Epithelial cell of prostate (primary cell): ENCODE results near the gene WNT8B.

Experiments used
- DNase-seq: peaks from one replicate; pipeline ENCODE4 v3.0.0-alpha.2; 2011; ENCODE audit warnings: low read depth, low spot score
- H3K27ac ChIP-seq: fragments of 450-650 bp; 2 replicates; pipeline ENCODE4 v1.5.1; 2017; ENCODE audit warnings: mild to moderate bottlenecking

The WNT8B gene

DNA sequence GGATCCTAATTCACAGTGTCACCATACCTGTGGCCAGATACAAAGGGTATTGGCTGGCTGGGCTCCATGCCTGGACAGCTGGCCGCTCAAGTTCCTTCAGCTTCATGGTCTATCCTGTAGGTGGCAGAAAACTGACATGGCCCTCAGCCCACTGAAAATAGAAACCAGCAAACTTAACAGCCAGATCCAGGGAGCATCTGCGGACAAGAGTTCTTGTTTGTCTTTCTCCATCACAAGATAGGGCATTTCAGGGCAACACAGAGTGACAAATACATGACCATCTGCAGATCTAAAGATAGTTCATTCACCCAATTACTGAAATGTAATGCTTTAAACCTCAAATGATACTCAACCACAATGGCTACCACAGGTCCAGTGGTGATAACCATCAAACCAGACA lies 54.0 kb downstream of the WNT8B start:
- no peak overlapping the region for H3K27ac ChIP-seq
- DNase-seq = no peak

DNA sequence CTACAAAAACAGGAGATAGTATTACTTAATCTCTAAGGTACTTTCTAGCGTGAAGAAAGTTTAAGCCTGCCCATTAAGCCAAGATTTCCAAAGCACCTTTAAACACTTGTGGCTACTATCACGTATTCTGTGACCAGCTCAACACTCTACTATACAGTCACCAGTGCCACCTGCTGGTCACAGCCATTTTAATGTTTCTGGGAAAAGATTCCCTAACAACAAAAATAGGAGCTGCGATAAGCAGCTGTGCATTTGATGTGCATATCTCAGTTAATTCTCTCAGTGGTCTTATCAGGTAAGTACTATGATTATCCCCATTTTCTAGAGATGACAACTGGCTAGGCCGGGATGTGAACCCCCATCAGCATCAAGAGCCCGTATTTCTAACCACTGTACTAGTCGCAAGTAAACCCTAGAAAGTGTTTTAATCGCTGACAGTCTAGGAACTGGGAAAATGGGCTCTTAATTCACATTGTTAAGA lies 56.0 kb downstream of the WNT8B start:
- DNase-seq = no peak
- H3K27ac ChIP-seq = no peak overlapping the region

DNA sequence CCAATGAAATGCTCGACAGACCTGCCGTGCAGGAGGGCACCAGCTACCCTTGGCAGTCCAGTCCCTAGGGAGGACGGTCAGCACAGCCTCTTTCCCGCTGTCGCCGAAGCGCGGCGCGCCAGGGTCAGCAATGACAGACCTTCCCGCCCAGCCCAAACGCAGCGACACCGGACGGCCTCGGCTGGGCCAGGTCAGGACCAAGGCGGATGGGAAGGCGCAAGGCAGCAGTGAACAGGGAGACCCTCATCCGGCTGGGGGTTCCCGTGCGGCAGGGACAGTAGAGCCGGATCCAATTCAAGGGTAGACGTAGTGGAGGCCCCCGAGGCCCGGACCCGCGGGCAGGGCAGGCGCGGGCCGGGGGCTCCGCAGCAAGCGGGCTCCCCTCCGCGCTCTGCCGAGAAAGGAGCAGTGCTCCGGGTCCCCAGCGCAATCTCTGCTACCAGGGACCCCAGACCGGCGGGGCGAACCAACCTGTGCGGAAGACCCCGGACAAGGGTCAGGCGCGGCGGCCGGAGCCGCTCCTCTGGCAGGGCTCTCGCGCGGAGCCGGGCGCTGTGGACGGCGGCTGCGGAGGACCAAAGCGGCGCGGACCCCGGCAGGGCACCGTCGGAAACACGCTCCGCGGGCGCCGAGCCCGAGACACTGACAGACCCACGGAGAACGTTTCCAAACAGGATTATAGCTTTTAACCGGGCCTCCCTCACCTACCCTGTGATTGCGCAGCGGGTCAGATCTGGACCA lies 56.7 kb downstream of the WNT8B start, which contains the start of gene SEC31B:
SEC31B (minus strand) TSS at position 551 of the 741 bp plus-strand sequence. CDS start 2,909 bp downstream, outside the sequence.
- peak within 1 kb of the TSS; percentile 69 for H3K27ac ChIP-seq
- no peak for DNase-seq

DNA sequence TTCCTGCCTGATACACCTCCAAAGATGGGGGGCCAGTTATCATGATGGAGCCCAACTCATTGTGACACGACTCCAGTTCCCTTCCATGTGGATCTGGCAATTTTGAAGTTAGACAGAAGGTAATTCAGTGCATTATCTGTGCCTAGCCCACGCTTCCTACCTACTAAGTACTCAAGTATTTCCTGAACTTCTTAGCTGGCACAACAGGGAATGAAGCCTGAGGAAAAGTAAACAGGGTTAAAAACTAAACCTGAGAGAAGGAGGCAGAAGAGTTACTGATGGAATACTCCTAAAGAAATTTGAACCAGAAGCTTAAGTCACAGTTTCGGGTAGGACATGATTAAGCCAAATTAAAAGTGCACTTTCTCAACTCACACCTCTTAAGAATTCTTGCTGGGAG lies 58.0 kb downstream of the WNT8B start:
- peak overlapping the region; percentile 69 for H3K27ac ChIP-seq
- no peak for DNase-seq

DNA sequence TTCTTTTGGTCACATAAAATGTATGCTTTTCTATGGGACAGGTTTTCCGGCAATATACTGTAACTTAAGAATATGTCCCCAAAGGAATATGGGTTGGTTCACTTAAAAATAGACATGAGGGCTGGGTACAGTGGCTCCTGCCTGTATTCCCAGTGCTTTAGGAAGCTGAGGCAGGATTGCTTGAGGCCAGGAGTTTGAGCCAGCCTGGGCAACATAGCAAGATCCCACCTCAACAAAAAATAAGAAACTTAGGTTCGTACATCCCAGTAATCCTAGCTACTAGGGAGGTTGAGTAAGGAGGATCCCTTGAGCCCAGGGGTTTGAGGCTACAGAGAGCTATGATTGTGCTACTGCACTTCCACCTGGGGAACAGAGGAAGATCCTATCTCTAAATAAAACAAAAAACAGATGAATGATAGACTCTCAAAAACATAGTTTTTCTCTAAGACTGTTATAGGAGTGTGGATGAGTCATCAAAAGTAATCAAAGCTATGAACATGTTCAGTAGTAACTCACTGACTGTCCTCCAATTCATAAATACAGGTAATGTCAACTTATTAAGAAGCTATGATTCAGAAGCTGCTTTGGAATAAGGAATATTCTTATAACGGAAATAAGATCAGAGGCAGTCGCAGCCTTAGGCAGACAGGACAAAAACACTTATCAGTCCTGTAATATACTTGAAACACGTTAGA lies 59.4 kb downstream of the WNT8B start:
- no peak for DNase-seq

GRCh38 chr10:100522945-100523344 lies 60.1 kb downstream of the WNT8B start:
- DNase-seq = no peak
- H3K27ac ChIP-seq = no peak overlapping the region

More for the DNA sequence above, 59.4 kb downstream of the WNT8B start:
- no peak overlapping the region for H3K27ac ChIP-seq

- DNase-seq = no peak
- H3K27ac ChIP-seq = no peak overlapping the region
Measured at GRCh38 chr10:100524206-100524605, 61.4 kb downstream of the WNT8B start.

DNA sequence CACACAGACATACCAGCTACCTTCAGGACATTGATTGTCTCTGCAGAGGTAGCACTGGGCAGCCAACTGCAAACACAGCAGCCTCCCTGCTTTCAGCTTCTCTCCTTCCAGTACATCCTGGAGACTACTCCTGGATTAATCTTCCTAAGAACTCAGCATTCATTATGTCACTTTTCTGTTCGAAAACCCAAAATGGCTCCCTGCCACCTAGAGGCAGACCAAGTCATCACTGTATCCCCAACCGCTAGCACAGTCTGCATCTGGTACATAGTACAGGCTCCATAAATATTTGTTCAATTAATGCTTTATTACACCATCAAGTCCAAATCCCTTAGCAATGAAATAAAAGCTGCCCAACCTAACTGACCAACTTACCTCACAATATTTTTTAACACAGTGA lies 61.8 kb downstream of the WNT8B start:
- H3K27ac ChIP-seq = no peak overlapping the region

GRCh38 chr10:100528123-100528886 lies 65.5 kb downstream of the WNT8B start:
- H3K27ac ChIP-seq = peak overlapping the region; percentile 32

More for the DNA sequence above, 61.8 kb downstream of the WNT8B start:
- no peak for DNase-seq

DNA sequence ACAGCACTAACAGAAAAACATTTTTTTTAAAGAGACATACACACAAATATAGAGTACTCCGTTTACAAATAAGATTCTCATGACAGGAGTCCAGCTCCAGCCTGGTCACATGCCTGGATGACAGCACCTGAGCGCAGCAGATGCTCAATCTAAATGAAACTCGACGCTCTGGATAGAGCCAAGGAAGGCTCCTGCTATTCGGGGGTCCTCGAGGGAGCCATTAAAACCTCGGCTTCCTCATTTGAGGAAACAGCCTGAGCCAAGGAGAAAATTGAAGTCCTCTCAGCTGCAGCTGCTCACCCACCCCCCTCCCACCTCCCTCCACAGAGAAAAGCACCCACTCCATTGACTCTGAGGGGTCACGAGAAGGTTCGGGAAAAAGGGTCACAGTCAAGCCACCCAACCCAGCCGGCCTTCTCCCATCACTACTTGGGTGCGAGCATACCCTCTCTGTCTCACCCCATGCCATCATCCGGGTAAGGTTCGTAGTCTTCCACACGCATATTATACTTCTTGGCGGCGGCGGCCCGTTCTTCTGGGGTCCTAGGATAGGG lies 66.2 kb downstream of the WNT8B start:
- H3K27ac ChIP-seq = peak overlapping the region; percentile 32
- no peak for DNase-seq

More at GRCh38 chr10:100528123-100528886, 65.5 kb downstream of the WNT8B start:
- DNase-seq = no peak

GRCh38 chr10:100529475-100530298 lies 66.9 kb downstream of the WNT8B start, which contains the start of gene NDUFB8:
NDUFB8 (minus strand) TSS chr10:100529871; CDS start chr10:100529851, 20 bp downstream.
- DNase-seq = no peak
- H3K27ac ChIP-seq = peak within 1 kb of the TSS; percentile 32

GRCh38 chr10:100531761-100532160 lies 69.0 kb downstream of the WNT8B start:
- DNase-seq = no peak
- no peak overlapping the region for H3K27ac ChIP-seq
